NCI-H1417 treated with DMSO at 0.1 percent for 48 hours (cell line): ENCODE data around the gene PCSK6.

Experiments
- DNase-seq: peaks from one replicate; lab custom pipeline; 2025; lab: John Stamatoyannopoulos, UW

PCSK6 gene

DNA sequence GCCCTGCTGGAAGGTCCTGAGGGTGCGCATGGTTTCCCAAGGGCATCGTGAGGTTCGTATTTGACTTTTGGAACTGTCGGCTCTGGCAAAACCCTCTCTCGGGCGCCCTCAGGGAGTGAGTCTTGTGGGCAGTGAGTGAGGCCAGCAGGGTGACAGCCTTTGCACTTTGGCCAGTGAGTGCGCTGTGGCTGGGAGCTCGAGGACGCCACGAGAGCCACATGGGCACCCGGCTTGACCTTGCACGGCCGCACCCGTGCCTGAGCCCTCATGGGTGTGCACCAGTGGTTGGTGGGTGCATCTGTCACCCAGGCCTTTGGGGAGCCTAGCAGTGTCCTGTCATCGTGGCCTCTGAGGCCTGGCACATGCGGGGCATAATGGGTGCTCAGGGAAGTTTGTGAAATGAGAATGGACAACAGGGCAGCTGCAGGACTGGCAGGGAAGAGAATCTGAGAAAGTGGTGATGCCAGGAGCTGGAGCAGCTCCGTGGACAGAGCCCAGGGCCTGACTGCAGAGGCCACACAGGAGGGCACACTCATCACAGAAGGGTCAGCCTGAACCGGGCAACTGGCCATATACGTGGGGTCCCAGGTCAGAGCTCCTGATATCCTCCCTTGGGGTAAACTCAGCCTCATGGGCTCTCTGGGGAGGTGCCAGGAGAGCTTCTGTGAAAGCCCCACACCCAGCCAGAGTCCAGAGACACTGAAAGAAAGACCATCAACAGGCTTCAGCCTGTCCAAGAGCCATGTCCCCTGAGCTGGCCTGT is 164.1 kb downstream of the PCSK6 start:
- no peak for DNase-seq

DNA sequence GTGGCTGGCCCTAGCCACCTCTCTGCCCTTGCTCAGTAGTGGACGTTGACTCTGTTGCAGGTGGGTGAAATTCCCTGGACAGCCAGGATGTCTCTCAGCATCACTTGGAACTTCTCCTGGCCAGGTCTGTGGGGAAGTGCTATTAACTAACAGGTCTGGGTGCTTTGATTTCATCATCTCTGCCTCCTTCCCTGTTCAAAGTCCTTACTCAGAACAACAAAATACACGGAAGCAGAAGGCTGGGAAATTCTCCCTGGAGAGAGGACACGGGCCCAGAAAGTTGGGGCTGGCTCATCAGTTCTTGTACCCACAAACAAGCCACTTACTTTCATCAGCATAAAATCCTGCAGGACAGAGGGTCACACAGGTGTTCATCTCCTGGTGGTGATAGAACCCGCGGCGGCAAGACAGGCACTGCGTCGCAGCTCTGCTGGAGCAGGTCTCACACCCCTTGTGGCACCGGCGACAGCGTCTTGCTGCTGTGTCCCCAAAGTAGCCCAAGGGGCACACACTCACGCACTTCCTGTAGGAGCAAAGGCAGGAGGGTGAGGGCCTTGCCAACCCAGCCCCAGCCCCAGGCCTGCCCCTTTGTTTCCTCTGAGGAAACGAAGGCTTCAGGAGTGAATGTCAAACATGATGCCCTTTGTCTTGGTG is 164.9 kb downstream of the PCSK6 start:
- DNase-seq = no peak

GRCh38 chr15:101323793-101324523 is 165.5 kb downstream of the PCSK6 start:
- DNase-seq = no peak

DNA sequence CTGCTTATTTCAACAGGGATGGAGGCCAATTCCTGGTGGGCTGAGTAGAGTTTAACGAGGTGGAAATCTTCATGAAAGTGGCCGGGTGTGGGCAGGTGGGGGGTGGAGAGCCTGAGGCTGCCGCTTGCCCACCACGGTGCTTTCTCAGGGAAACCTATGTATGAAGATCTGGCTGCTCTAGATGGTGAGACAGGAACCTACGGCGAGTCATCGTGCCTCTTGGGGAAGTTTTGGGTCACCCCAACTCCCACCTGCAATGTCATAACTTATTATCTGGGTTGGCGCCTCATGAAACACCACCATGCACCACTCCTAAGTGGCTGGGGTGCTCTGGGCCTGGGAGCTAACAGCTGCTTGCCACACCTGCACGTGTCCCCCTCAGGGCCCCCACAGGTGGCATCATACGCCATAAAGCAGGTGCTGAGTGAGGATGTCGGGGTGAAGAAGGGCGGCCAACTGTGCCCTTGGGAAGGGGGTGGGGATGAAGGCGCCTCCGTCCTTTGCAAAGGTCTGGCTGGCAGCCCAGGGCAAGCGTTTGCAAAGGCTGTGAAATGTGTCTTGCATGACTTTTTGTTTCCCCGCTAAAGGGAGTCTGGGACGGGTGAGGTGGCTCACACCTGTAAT is 166.5 kb downstream of the PCSK6 start:
- DNase-seq = no peak

GRCh38 chr15:101322016-101322695 is 167.4 kb downstream of the PCSK6 start:
- no peak for DNase-seq

DNA sequence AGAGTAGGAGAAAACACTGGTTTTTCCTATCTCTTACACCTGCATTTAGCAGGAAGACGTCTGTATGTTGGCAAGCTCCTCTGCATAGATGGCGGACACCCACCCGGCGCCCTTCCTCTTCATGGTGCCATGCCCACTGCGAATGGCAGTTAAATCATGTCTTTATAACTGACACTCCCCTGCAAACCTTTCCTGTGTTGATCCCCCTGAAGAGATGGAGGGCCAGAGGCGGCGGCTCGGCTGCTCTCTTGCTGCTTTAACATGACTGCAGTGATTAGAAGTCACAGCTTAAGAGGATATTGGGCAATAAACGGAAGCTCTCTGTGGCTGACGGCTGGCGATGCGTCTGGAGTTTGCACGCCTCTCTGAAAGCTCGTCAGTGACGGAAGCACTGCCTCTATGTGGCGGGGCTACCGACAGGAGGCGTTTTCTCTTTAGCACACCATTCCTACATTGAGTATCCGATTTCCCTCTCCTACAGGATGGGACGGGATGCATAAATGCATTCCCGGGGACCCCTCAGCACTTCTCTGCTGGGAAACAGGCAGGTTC is 168.9 kb downstream of the PCSK6 start:
- no peak for DNase-seq

GRCh38 chr15:101318839-101319238 is 170.7 kb downstream of the PCSK6 start:
- DNase-seq = no peak

DNA sequence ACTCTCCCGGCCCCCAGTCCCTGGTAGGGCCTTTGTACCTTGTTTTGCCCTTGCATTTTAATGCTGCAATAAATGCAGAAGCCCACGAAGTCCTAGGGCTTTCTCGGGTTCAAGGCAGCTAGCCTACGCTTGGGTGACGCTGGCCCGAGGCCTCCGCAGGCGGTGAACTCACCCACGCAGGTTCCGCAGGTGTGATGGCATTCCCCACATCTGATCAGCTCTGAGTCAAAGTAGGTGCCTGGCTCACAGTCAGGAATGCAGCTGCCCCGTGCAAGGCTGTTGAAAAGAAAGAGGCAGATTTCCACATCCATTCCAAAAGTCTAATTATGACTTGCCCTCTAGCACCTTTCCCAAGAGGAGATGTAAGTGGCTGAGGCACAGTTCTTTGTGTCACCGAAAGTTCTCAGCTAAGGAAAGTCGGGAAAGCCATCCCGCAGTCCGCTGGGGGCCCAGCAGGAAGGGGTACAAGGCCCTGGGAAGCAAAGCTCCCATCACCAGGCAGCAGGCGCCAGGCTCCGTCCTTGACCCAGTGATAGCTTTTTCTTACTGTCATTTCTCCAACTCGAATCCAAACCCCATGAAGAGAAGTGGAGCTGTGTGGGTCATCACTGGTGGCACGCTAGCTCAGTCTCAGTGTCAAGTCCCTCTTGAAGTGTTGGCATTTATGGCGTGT is 171.2 kb downstream of the PCSK6 start:
- DNase-seq = no peak

DNA sequence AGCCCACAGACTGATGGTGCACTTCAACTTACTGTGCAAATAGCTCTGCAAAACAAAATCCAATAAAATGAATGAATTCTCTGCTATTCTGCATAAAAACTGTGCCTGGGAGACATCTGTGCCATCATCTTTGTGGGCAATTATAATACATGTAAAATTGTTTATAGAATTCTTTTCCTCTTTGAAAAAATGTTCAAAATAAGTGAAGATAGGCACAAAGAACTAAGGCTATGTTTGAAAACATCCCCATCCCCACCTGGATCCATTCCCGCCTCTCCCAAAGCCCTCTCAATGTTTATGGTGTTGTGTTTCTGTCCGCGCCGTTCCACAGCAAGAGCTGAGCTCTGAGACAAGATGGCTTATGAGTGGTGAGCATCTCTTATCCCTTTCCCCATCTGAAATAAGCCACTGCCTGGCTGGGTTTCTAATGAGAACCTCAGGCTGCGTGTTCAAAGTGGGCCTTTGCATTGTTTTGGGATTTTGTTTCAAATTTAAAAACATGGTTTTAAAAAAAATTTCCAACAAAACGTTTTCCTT is 172.1 kb downstream of the PCSK6 start:
- DNase-seq = no peak

- no peak for DNase-seq
Measured at GRCh38 chr15:101316529-101316928, 173.0 kb downstream of the PCSK6 start.

GRCh38 chr15:101315736-101316135 is 173.8 kb downstream of the PCSK6 start:
- no peak for DNase-seq

GRCh38 chr15:101314336-101315125 is 175.0 kb downstream of the PCSK6 start:
- no peak for DNase-seq

DNA sequence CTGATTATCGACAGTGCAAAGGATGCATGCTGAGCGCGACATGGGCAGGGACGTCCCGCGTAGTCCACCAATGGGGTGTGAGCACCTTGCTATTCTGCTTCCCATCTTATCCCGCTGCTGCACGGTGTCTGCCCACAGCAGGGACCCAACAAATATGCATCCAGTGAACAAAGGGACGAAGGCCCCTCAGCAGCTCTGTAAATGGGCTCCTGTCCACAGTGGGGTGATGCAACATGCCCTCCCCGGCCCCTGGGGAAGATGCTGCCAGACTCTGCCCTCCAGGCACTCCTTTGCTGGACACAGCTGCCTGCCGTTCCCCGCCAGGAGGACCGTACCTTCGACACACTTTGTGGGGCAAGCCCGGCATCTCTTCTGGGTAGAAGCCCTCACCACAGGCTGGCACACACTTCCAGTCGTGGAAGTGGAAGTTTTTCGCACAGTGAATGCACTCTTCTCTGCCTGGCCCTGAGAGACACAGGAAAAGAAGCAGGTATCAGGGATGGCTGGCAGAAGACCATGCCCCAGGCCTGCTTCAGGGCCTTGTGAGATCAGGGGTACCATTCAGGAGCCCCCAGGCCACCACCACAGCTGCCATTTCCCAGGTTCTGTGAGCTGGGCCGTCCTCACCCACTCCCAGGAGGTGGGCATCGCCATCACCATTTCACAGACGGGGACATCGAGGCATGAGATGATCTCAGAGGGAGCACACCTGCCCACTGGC is 176.3 kb downstream of the PCSK6 start:
- DNase-seq = no peak

DNA sequence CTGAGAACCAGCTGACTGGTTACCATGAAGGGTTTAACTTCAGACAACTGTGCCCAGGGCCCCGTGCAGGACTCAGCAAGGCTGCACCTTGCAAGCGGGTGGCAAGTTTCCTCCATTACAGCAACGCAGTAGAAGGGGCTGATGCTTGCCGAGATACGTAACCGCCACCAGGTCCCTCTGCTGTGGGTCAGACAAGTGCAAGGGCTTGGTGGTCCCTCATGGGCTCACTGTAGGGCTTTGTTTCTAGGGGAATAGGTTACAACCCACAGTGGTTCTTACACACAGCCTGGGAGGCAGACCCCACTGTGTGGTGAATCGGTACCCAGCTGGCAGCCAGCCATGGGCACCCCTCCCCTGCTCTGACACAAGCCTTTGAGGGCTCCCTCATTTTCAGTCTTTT is 179.0 kb downstream of the PCSK6 start:
- no peak for DNase-seq

- no peak for DNase-seq
Measured at GRCh38 chr15:101310161-101310480, 179.4 kb downstream of the PCSK6 start.

DNA sequence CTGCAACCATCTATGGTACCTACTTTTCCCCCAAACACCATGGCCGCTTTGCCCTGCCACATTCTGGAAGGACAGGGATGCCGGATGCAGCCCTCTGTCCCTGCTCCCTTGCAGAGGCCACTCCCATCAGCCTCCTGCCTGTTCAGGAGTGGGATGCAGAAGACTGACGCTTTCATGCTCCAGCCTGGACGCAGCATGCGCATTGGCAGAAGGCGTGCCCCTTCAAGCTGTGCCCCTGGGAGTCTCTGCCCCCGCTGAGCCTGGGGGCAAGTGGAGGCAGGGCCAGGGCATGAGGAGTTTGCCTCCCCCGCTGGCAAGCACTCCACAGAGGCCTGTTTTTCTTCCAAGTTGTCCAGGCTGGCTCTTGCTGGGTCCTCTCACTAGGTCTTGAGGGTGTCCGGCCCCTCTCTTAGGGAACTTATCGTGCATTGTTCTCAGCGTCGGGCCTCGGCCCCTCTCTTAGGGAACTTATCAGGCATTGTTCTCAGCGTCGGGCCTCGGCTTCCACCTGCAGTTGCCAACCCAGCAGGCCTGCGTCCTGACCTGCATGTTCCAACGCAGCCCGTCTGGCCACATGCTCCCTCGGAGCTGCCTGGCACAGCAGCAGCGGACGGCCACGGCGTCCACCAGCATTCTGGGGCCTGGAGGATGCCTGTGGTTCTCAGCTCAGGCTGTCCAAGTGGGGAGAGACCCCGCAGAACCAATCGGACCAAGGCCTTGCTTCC is 179.9 kb downstream of the PCSK6 start:
- peak; percentile 10 for DNase-seq

DNA sequence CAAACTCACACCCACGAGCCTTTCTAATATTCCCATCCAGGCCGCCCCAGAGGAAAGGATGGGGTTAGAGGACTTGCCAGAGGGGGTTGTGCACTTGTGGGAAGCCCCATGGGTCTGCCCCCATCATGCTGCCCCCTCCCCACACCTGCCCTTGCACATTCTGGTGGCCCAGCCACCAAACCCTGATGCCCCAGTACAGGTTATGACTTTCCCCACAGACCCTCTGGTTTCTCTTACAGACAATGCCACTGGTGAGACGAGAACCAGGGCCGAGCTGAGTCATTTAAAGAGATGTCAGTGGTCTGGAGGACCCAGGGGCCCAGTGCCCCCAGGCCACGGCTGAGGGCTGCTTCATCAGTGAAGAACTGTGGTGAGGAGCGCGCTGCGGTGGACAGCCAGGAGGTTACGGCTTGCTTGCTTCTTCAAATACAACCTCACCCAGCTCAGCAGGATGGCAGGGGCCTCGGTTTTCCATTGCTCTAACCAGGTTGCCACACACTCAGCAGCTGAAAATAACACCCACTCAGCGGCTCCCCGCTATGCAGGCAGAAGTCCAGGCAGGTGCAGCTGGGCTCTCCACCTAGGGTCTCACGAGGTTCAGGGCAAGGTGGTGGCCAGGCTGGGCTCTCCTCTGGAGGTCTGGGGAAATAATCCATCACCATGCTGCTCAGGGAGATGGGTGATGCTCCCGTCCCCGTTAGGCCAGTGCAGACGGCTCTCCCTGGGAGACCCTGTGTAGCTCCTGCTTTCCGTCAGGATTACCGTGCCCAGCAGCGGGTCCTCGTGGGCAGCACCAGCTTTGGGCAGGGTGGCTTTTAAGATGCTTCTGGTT is 180.7 kb downstream of the PCSK6 start:
- peak; percentile 10 for DNase-seq
